Vagina (tissue), 2 donors: ENCODE data around the gene ADAMTS6.

ENCODE experiments used
- CTCF ChIP-seq, 3 experiments: fragments of 450-650 bp in 2 of 3; fragments of 200-600 bp in 1 of 3; sonication (generic) in 1 of 3; IDR thresholded peaks; one replicate each; pipeline ENCODE4 v1.5.1; 2017 to 2019; ENCODE audit warnings: antibody characterized with exemption in 3 of 3, mild to moderate bottlenecking in 2 of 3, moderate library complexity in 2 of 3
- POLR2A ChIP-seq, 2 donors: fragments of 450-650 bp; IDR thresholded peaks; one replicate each; pipeline ENCODE4 v1.6.1; 2017; ENCODE audit warnings: antibody characterized with exemption in 2 of 2, mild to moderate bottlenecking in 2 of 2, moderate library complexity in 2 of 2

DNA sequence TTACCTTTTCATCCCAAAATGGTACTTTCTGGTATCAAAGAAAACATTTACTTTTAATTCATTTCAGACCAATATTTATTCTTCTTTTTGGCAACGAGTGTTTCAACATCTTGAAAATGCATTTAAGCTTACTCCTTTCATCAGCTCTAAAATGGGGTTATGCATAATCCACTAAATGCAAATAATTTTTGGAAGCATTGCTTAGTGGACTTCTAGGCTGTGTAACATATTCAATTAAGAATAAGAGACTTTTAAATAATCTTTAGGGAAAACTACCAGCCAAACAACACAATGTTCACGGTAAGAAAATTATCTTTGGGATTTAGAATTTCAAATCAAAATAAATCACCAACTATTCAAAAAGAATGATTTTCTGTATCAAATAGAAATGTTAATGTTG is 118.2 kb downstream of the ADAMTS6 start:
- TF ChIP-seq POLR2A (IDR thresholded peaks at IDR 0.05): no peak
- TF ChIP-seq CTCF (IDR thresholded peaks at IDR 0.05): no peak
